ENCODE results near the gene UCKL1. TPM values are rescaled to one million over a fixed set of nuclear protein-coding genes. Genes with fewer than 3 reads are reported as not detected.

The UCKL1 gene
- total RNA-seq, 2 experiments from 2014 or later = 25.6 to 42.6 TPM

GRCh38 chr20:63923651-63924050 lies 32.6 kb downstream of the UCKL1 start:
- Histone ChIP-seq H3K27ac (ENCODE audit: low read depth, low read length, poor library complexity, severe bottlenecking) (no peak overlapping the region), H4K20me1 (ENCODE audit: insufficient read depth, low read length) (no peaks in the 10 kb centered on the region; the same call in 1 of the 2 replicates), H3K4me1 (ENCODE audit: insufficient read depth, low read length, poor library complexity, severe bottlenecking) (no peaks in the 10 kb centered on the region), H3K36me3 (ENCODE audit: insufficient read depth, low read length) (peaks cover 25% of the 10 kb centered on the region), H3K4me2 (ENCODE audit: low read length) (no peak overlapping the region), H3K9me2 (ENCODE audit: insufficient read depth, low read length) (no peaks in the 10 kb centered on the region), H3K9me3 (ENCODE audit: low read length) (no peaks in the 10 kb centered on the region), H2AFZ (ENCODE audit: low read length) (no peak overlapping the region), H3K4me3 (ENCODE audit: low read depth, low read length, poor library complexity, severe bottlenecking) (no peak overlapping the region), H3K79me2 (ENCODE audit: insufficient read depth, low read depth, low read length) (no peaks in the 10 kb centered on the region; the same call in 1 of the 2 replicates)
- CTCF ChIA-PET (ENCODE audit: unreplicated experiment) = no interaction called here
- TF ChIP-seq EZH2phosphoT487 (IDR thresholded peaks at IDR 0.05; ENCODE audit: borderline replicate concordance, low read depth, low read length) (no peak), CTCF (conservative IDR thresholded peaks at IDR 0.05; ENCODE audit: low read length) (no peak)
- DNase-seq (ENCODE audit: low spot score) = no peak
- intact Hi-C loops (cut with micrococcal nuclease; ENCODE audit: unreplicated experiment) = no loop called here
- no TSS peak for BruUV-seq (replicated peaks)
- POLR2A ChIA-PET = interaction anchor here (0.6 kb wide), 1 partner anchor 57 kb away, joined by 4 read pairs; no protein-coding TSS in a partner anchor

GRCh38 chr20:63920226-63920625 lies 36.0 kb downstream of the UCKL1 start:
- intact Hi-C loops (cut with micrococcal nuclease; ENCODE audit: unreplicated experiment) = no loop called here
- H3K4me3 ChIP-seq (ENCODE audit: low read depth, low read length, poor library complexity, severe bottlenecking) = no peak overlapping the region
- no peak overlapping the region for H2AFZ ChIP-seq (ENCODE audit: low read length)
- no peaks in the 10 kb centered on the region for H4K20me1 ChIP-seq (ENCODE audit: insufficient read depth, low read length)
- H3K27ac ChIP-seq (ENCODE audit: low read depth, low read length, poor library complexity, severe bottlenecking) = no peak overlapping the region
- TF ChIP-seq CTCF (conservative IDR thresholded peaks at IDR 0.05; ENCODE audit: low read length) (no peak), EZH2phosphoT487 (IDR thresholded peaks at IDR 0.05; ENCODE audit: borderline replicate concordance, low read depth, low read length) (no peak)
- no peak for DNase-seq (ENCODE audit: low spot score)
- no peak overlapping the region for H3K4me2 ChIP-seq (ENCODE audit: low read length)
- CTCF ChIA-PET (ENCODE audit: unreplicated experiment) = no interaction called here
- peaks cover 5% of the 10 kb centered on the region for H3K4me1 ChIP-seq (ENCODE audit: insufficient read depth, low read length, poor library complexity, severe bottlenecking)
- POLR2A ChIA-PET = no interaction called here
- peaks cover 35% of the 10 kb centered on the region for H3K36me3 ChIP-seq (ENCODE audit: insufficient read depth, low read length)
- H3K79me2 ChIP-seq (ENCODE audit: insufficient read depth, low read depth, low read length) = no peaks in the 10 kb centered on the region; the same call in 1 of the 2 replicates
- H3K9me3 ChIP-seq (ENCODE audit: low read length) = peaks cover 16% of the 10 kb centered on the region; the same call in 1 of the 2 replicates
- no TSS peak for BruUV-seq (replicated peaks)
- no peaks in the 10 kb centered on the region for H3K9me2 ChIP-seq (ENCODE audit: insufficient read depth, low read length)

- no peaks in the 10 kb centered on the region for H4K20me1 ChIP-seq (ENCODE audit: insufficient read depth, low read length)
- no peak overlapping the region for H3K27ac ChIP-seq (ENCODE audit: low read depth, low read length, poor library complexity, severe bottlenecking)
- POLR2A ChIA-PET = interaction anchor here (1.1 kb wide), 2 partner anchors 8 to 22 kb away, joined by 3 read pairs; no protein-coding TSS in a partner anchor
- no peak overlapping the region for H3K4me2 ChIP-seq (ENCODE audit: low read length)
- no peak overlapping the region for H3K4me3 ChIP-seq (ENCODE audit: low read depth, low read length, poor library complexity, severe bottlenecking)
- no peak overlapping the region for H2AFZ ChIP-seq (ENCODE audit: low read length)
- H3K4me1 ChIP-seq (ENCODE audit: insufficient read depth, low read length, poor library complexity, severe bottlenecking) = peaks cover 5% of the 10 kb centered on the region
- H3K9me3 ChIP-seq (ENCODE audit: low read length) = peaks cover 16% of the 10 kb centered on the region; the same call in 1 of the 2 replicates
- H3K79me2 ChIP-seq (ENCODE audit: insufficient read depth, low read depth, low read length) = peaks cover 3% of the 10 kb centered on the region; the same call in 1 of the 2 replicates
- peaks cover 45% of the 10 kb centered on the region for H3K36me3 ChIP-seq (ENCODE audit: insufficient read depth, low read length)
- no peaks in the 10 kb centered on the region for H3K9me2 ChIP-seq (ENCODE audit: insufficient read depth, low read length)
- no peak for DNase-seq (ENCODE audit: low spot score)
- no TSS peak for BruUV-seq (replicated peaks)
- TF ChIP-seq CTCF (conservative IDR thresholded peaks at IDR 0.05; ENCODE audit: low read length) (no peak), EZH2phosphoT487 (IDR thresholded peaks at IDR 0.05; ENCODE audit: borderline replicate concordance, low read depth, low read length) (no peak)
- CTCF ChIA-PET (ENCODE audit: unreplicated experiment) = no interaction called here
- intact Hi-C loops (cut with micrococcal nuclease; ENCODE audit: unreplicated experiment) = no loop called here
Measured at GRCh38 chr20:63919130-63919529, 37.1 kb downstream of the UCKL1 start.

All from OCI-LY7 (cell line).